Activated CD4-positive, alpha-beta T cell treated with anti-CD3 and anti-CD28 coated beads for 36 hours (primary cell): ENCODE data around the gene PRPF40B. TPM values are rescaled to one million over a fixed set of nuclear protein-coding genes. Genes with fewer than 3 reads are reported as not detected.
"Not testable (repeated sequence)": the region's sequence is repeated elsewhere in the genome, so short reads cannot be mapped to it uniquely, and the experiment has no call there.

Experiments used
- ATAC-seq: fragments of 200-7000 bp; cut with Tn5 transposase; one replicate; pipeline ENCODE4 v1.10.0; 2021; ENCODE audit warnings: mild to moderate bottlenecking, moderate library complexity
- CTCF ChIA-PET: fragments of 350-600 bp; sonication (Branson Sonifier 250); formaldehyde crosslinking; loops from one replicate; lab custom pipeline; 2021; ENCODE audit warnings: antibody characterized with exemption; lab: Charles Lee
- POLR2A ChIA-PET: fragments of 350-600 bp; sonication (Branson Sonifier 250); formaldehyde crosslinking; loops from one replicate; lab custom pipeline; 2021; ENCODE audit warnings: antibody characterized with exemption, inconsistent platforms; lab: Charles Lee
- DNase-seq: peaks from one replicate; pipeline ENCODE4 v3.0.0-alpha.2; 2020
- H3K27ac Mint-ChIP-seq: one replicate; pipeline ENCODE4 v1.8.0; 2021; ENCODE audit warnings: mixed read lengths
- H3K27me3 Mint-ChIP-seq: one replicate; pipeline ENCODE4 v1.8.0; 2021; ENCODE audit warnings: mixed read lengths
- H3K36me3 Mint-ChIP-seq: one replicate; pipeline ENCODE4 v1.8.0; 2021; ENCODE audit warnings: low read depth, mixed read lengths
- H3K4me1 Mint-ChIP-seq: one replicate; pipeline ENCODE4 v1.8.0; 2021; ENCODE audit warnings: mixed read lengths
- H3K4me3 Mint-ChIP-seq: one replicate; pipeline ENCODE4 v1.8.0; 2021; ENCODE audit warnings: mild to moderate bottlenecking, moderate library complexity, mixed read lengths
- H3K9me3 Mint-ChIP-seq: one replicate; pipeline ENCODE4 v1.8.0; 2021; ENCODE audit warnings: low read depth, mixed read lengths
- intact Hi-C, 2 experiments: fragments of 100-400 bp; cut with DNase I in 1 of 2; cut with micrococcal nuclease in 1 of 2; formaldehyde crosslinking; loops; one replicate each; pipeline versions ENCODE4 v1.14.2 to v1.15.1; 2022 to 2024; cut with DNase I, micrococcal nuclease
- total RNA-seq, 2 experiments: library from RNA; stranded (reverse); gene quantifications; one replicate each; pipeline ENCODE4 v1.2.3, GENCODE V29; 2021

Gene PRPF40B
- total RNA-seq, 2 experiments from 2014 or later = 6.9 to 8.1 TPM

GRCh38 chr12:49587174-49587908 is 36.0 kb upstream of the PRPF40B start:
- no peak overlapping the region for H3K4me3 Mint-ChIP-seq

DNA sequence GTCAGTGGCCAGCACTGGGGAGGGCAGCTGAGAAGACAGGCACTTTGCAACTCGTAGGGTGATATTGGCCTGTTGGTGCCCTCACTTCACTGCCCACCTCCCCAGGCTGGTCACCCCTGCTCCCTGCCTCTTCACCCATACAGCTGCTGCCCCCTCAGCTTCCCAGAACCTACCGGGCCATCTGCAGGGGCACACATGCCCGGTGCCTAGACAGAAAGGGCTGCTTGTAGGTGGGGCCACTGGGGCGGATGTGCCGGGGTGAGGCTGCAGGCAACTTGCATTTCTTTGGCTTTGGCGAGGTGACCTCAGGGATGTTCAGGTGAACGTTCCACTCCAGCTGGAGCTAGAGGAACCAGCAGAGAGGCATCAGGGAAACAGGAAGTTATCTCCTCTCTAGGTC is 35.1 kb upstream of the PRPF40B start:
- CTCF ChIA-PET = interaction anchor here (1.1 kb wide), 1 partner anchor 27 kb away, joined by 3 read pairs; no protein-coding TSS in a partner anchor
- H3K4me1 Mint-ChIP-seq = no peaks in the 10 kb centered on the region
- intact Hi-C loops = no loop called here
- DNase-seq (no peak), ATAC-seq (no peak)
- H3K27me3 Mint-ChIP-seq = no peaks in the 10 kb centered on the region
- H3K27ac Mint-ChIP-seq = no peak overlapping the region
- H3K4me3 Mint-ChIP-seq = no peak overlapping the region
- no peaks in the 10 kb centered on the region for H3K9me3 Mint-ChIP-seq
- H3K36me3 Mint-ChIP-seq = peaks cover 22% of the 10 kb centered on the region
- POLR2A ChIA-PET = no interaction called here

More at GRCh38 chr12:49587174-49587908, 36.0 kb upstream of the PRPF40B start:
- no peaks in the 10 kb centered on the region for H3K9me3 Mint-ChIP-seq
- POLR2A ChIA-PET = no interaction called here
- ATAC-seq = no peak
- CTCF ChIA-PET = no interaction called here
- H3K27ac Mint-ChIP-seq = no peak overlapping the region
- intact Hi-C loops = no loop called here
- DNase-seq = no peak
- H3K4me1 Mint-ChIP-seq = peaks cover 3% of the 10 kb centered on the region
- H3K27me3 Mint-ChIP-seq = no peaks in the 10 kb centered on the region
- H3K36me3 Mint-ChIP-seq = peaks cover 26% of the 10 kb centered on the region

DNA sequence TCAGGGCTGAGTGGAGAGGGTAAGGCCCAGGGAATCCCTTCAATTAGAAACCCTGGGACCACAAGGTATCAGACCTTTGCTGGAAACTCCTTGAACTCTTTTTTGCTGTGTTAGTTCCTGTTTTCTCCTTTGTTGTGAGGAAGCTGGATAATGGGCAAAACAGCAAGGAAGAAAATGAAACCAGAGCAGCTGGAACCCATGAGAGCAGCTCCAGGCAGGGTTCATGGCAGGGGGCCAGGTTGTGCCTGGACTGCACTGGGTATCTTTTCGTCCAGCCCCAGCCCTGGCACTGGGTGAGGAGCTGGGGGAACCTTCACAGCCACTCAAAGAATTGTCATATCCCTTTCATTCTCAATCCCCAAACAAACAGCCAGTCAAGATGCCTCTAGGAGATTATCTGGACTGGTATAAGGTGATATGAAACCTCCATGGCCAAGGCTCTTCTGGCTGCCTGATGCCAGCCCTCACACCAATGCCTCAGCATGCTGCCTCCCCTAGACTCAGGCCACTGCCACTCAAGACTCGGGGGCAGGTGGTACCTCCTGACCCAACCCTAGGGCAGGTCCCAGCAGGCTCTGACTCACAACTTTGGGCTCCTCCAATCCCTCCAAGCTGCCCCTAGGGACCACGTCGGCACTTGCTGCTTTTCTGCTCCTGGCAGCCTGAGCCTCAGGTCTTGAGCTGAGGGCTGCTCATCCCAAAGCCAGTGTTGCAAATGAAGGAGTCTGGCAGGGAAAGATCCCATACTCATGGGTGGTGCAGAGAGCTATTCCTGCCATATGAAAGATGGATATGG is 34.4 kb upstream of the PRPF40B start:
- no peak for ATAC-seq
- intact Hi-C loops = no loop called here
- POLR2A ChIA-PET = interaction anchor here (0.6 kb wide), 1 partner anchor 185 kb away, joined by 3 read pairs; no protein-coding TSS in a partner anchor
- no peak for DNase-seq
- H3K36me3 Mint-ChIP-seq = peaks cover 22% of the 10 kb centered on the region
- CTCF ChIA-PET = interaction anchor here (0.7 to 1.1 kb wide), 2 partner anchors 27 to 458 kb away, joined by 3 read pairs; partner anchors contain the start of gene TUBA1B
- H3K4me3 Mint-ChIP-seq = no peak overlapping the region
- no peaks in the 10 kb centered on the region for H3K27me3 Mint-ChIP-seq
- H3K9me3 Mint-ChIP-seq = no peaks in the 10 kb centered on the region
- H3K27ac Mint-ChIP-seq = no peak overlapping the region
- no peaks in the 10 kb centered on the region for H3K4me1 Mint-ChIP-seq

GRCh38 chr12:49598527-49598926 is 24.8 kb upstream of the PRPF40B start:
- intact Hi-C loops = no loop called here
- Mint-ChIP-seq H3K4me1 (no peaks in the 10 kb centered on the region), H3K27me3 (no peaks in the 10 kb centered on the region), H3K9me3 (no peaks in the 10 kb centered on the region), H3K27ac (no peak overlapping the region), H3K36me3 (no peaks in the 10 kb centered on the region), H3K4me3 (no peak overlapping the region)
- CTCF ChIA-PET = interaction anchor here (0.6 kb wide), 1 partner anchor 48 kb away, joined by 3 read pairs; no protein-coding TSS in a partner anchor
- POLR2A ChIA-PET = no interaction called here
- DNase-seq (no peak), ATAC-seq (no peak)

DNA sequence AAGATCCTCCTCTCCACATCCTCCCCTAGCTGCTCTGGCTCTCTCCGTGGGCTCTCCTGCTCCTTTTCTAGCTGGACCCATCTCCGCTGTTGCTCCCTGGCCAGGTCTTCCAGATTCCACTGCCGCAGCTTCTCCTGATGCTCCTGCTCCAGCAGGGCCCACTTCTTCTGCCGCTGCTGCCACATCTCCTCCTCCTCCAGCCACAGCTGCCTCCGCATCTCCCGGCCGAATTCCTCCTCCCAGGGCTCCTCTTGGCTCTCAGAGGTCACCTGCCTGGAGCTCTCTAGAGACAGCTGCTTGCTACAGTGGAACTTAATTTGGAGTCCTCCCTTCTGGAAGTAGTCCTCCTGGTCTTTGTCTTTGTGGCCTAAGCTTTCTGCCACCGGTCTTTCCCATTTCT is 23.4 kb upstream of the PRPF40B start:
- CTCF ChIA-PET = interaction anchor here (0.6 to 1.2 kb wide), 4 partner anchors 12 to 386 kb away, joined by 3 to 4 read pairs (median 4); no protein-coding TSS in a partner anchor
- Mint-ChIP-seq H3K36me3 (no peaks in the 10 kb centered on the region), H3K4me1 (no peaks in the 10 kb centered on the region), H3K27ac (no peak overlapping the region), H3K9me3 (no peaks in the 10 kb centered on the region), H3K4me3 (no peak overlapping the region), H3K27me3 (no peaks in the 10 kb centered on the region)
- intact Hi-C loops = no loop called here
- ATAC-seq = no peak
- POLR2A ChIA-PET = no interaction called here
- no peak for DNase-seq

- no peaks in the 10 kb centered on the region for H3K4me1 Mint-ChIP-seq
- H3K27ac Mint-ChIP-seq = no peak overlapping the region
- H3K9me3 Mint-ChIP-seq = no peaks in the 10 kb centered on the region
- H3K4me3 Mint-ChIP-seq = no peak overlapping the region
- no peaks in the 10 kb centered on the region for H3K27me3 Mint-ChIP-seq
- no peaks in the 10 kb centered on the region for H3K36me3 Mint-ChIP-seq
- CTCF ChIA-PET = interaction anchor here (2.4 kb wide), 1 partner anchor 23 kb away, joined by 7 read pairs; no protein-coding TSS in a partner anchor
- intact Hi-C loops = no loop called here
- DNase-seq (no peak), ATAC-seq (no peak)
- POLR2A ChIA-PET = no interaction called here
Measured at GRCh38 chr12:49603721-49604120, 19.6 kb upstream of the PRPF40B start.

- ATAC-seq = no peak
- H3K4me1 Mint-ChIP-seq = no peaks in the 10 kb centered on the region
- CTCF ChIA-PET = interaction anchor here (0.7 to 2.4 kb wide), 3 partner anchors 21 to 94 kb away, joined by 3 to 7 read pairs (median 3); no protein-coding TSS in a partner anchor
- no peaks in the 10 kb centered on the region for H3K36me3 Mint-ChIP-seq
- intact Hi-C loops = no loop called here
- POLR2A ChIA-PET = no interaction called here
- H3K4me3 Mint-ChIP-seq = no peak overlapping the region
- DNase-seq = no peak
- H3K27me3 Mint-ChIP-seq = no peaks in the 10 kb centered on the region
- H3K9me3 Mint-ChIP-seq = peaks cover 1% of the 10 kb centered on the region
- no peak overlapping the region for H3K27ac Mint-ChIP-seq
Measured at GRCh38 chr12:49604856-49605255, 18.5 kb upstream of the PRPF40B start.

DNA sequence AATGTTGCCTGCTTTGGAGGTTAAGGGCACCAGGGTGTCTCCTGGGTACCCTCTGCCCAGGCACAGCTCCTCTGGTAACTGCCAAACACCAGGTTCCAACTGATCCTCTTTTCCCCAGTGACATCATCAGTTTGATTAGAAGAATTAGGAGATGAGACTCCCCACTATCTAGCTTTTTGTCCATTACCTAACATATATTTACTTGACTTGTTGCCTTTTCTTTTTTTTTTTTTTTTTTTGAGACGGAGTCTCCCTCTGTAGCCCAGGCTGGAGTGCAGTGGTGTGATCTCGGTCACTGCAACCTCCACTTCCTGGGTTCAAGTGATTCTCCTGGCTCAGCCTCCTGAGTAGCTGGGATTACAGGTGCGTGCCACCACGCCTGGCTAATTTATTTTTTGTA is 17.8 kb upstream of the PRPF40B start, which contains the start of gene FAM186B:
Gene FAM186B, minus strand, starts transcription at position 101 of the 400 bp plus-strand sequence. CDS start 162 bp downstream, outside the sequence.
- ATAC-seq, H3K27ac Mint-ChIP-seq: not testable (repeated sequence)

GRCh38 chr12:49609059-49609874 is 14.1 kb upstream of the PRPF40B start:
- DNase-seq = no peak
- ChIA-PET POLR2A (no interaction called here), CTCF (no interaction called here)
- Mint-ChIP-seq H3K4me3 (no peak overlapping the region), H3K36me3 (no peaks in the 10 kb centered on the region), H3K27ac (no peak overlapping the region), H3K27me3 (peaks cover 3% of the 10 kb centered on the region), H3K4me1 (no peaks in the 10 kb centered on the region), H3K9me3 (peaks cover 5% of the 10 kb centered on the region)
- intact Hi-C loops = no loop called here
- no peak for ATAC-seq

More for the DNA sequence above, 17.8 kb upstream of the PRPF40B start, which contains the start of gene FAM186B:
- H3K9me3 Mint-ChIP-seq, intact Hi-C loops, DNase-seq, H3K27me3 Mint-ChIP-seq, H3K4me3 Mint-ChIP-seq, H3K36me3 Mint-ChIP-seq, H3K4me1 Mint-ChIP-seq, POLR2A ChIA-PET: not testable (repeated sequence)
- CTCF ChIA-PET = interaction anchor here (0.9 to 2.4 kb wide), 3 partner anchors 20 to 32 kb away, joined by 3 to 7 read pairs (median 3); no protein-coding TSS in a partner anchor

- no peaks in the 10 kb centered on the region for H3K36me3 Mint-ChIP-seq
- CTCF ChIA-PET = no interaction called here
- no peak overlapping the region for H3K4me3 Mint-ChIP-seq
- no peak for ATAC-seq
- H3K27me3 Mint-ChIP-seq = peaks cover 3% of the 10 kb centered on the region
- POLR2A ChIA-PET = no interaction called here
- no peak overlapping the region for H3K27ac Mint-ChIP-seq
- H3K9me3 Mint-ChIP-seq = peaks cover 5% of the 10 kb centered on the region
- intact Hi-C loops = no loop called here
- DNase-seq = no peak
- H3K4me1 Mint-ChIP-seq = no peaks in the 10 kb centered on the region
Measured at GRCh38 chr12:49609875-49610154, 13.5 kb upstream of the PRPF40B start.

DNA sequence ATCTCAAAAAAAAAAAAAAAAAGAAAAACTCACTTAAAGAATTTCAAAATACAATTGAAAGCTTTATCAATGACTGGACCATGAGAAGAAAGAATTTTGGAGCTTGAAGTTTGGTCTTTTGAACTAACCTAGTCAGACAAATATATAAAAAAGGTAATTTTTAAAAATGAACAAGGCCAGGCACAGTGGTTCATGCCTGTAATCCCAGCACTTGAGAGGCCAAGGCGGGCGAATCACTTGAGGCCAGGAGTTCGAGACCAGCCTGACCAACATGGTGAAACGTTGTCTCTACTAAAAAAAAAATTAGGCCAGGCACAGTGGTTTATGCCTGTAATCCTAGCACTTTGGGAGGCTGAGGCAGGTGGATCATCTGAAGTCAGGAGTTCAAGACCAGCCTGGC is 12.6 kb upstream of the PRPF40B start:
- POLR2A ChIA-PET = not testable (repeated sequence)
- CTCF ChIA-PET = interaction anchor here (0.6 to 1.1 kb wide), 2 partner anchors 10 to 445 kb away, joined by 3 to 4 read pairs; no protein-coding TSS in a partner anchor

More for the DNA sequence above, 12.6 kb upstream of the PRPF40B start:
- ATAC-seq, DNase-seq, H3K9me3 Mint-ChIP-seq, H3K27ac Mint-ChIP-seq, H3K27me3 Mint-ChIP-seq, intact Hi-C loops, H3K36me3 Mint-ChIP-seq, H3K4me1 Mint-ChIP-seq, H3K4me3 Mint-ChIP-seq: not testable (repeated sequence)
